GM12878 (cell line): ENCODE results near the gene C21orf58. TPM values are rescaled to one million over a fixed set of nuclear protein-coding genes. Genes with fewer than 3 reads are reported as not detected.

Experiments used
- BMI1 ChIP-seq: fragments of 450-650 bp; IDR thresholded peaks from 2 replicates; pipeline ENCODE4 v1.6.1; 2016; ENCODE audit warnings: mild to moderate bottlenecking, moderate library complexity, borderline replicate concordance
- FOS ChIP-seq: IDR thresholded peaks from 3 replicates; pipeline ENCODE4 v1.6.1; 2011; ENCODE audit warnings: borderline replicate concordance; ENCODE audit not compliant: insufficient read length; ENCODE audit errors: extremely low read depth
- FOXK2 ChIP-seq: fragments of 450-650 bp; IDR thresholded peaks from 2 replicates; pipeline ENCODE4 v1.6.1; 2017; ENCODE audit warnings: mild to moderate bottlenecking, moderate library complexity
- IKZF1 ChIP-seq: fragments of 450-650 bp; conservative IDR thresholded peaks from 2 replicates; pipeline ENCODE4 v1.6.1; 2017; ENCODE audit warnings: antibody characterized with exemption, mild to moderate bottlenecking
- KAT2A ChIP-seq: conservative IDR thresholded peaks from 2 replicates; pipeline ENCODE4 v1.6.1; 2011; ENCODE audit warnings: low read depth, low read length; ENCODE audit not compliant: control insufficient read depth
- LARP7 ChIP-seq: fragments of 450-650 bp; IDR thresholded peaks from 2 replicates; pipeline ENCODE4 v1.6.1; 2017; ENCODE audit warnings: mild to moderate bottlenecking
- NBN ChIP-seq: fragments of 450-650 bp; IDR thresholded peaks from 2 replicates; pipeline ENCODE4 v1.6.1; 2016
- NR2C1 ChIP-seq: fragments of 450-650 bp; IDR thresholded peaks from 2 replicates; pipeline ENCODE4 v1.6.1; 2017; ENCODE audit warnings: antibody characterized with exemption, mild to moderate bottlenecking, moderate library complexity
- RAD51 ChIP-seq: fragments of 450-650 bp; IDR thresholded peaks from 2 replicates; pipeline ENCODE4 v1.6.1; 2016; ENCODE audit warnings: moderate library complexity, mild to moderate bottlenecking, inconsistent platforms
- SIX5 ChIP-seq: IDR thresholded peaks from 2 replicates; pipeline ENCODE4 v1.6.1; 2011; ENCODE audit warnings: mild to moderate bottlenecking, low read depth, low read length, moderate library complexity; ENCODE audit not compliant: severe bottlenecking
- SRF ChIP-seq, 2 experiments: IDR thresholded peaks; 2 replicates each; pipeline ENCODE4 v1.6.1; 2011; ENCODE audit warnings: low read depth in 2 of 2, low read length in 2 of 2, mild to moderate bottlenecking in 1 of 2, moderate library complexity in 1 of 2
- TARDBP ChIP-seq: IDR thresholded peaks from 2 replicates; pipeline ENCODE4 v1.6.1; 2016; ENCODE audit warnings: borderline replicate concordance
- ZBTB11 ChIP-seq: fragments of 450-650 bp; formaldehyde crosslinking; IDR thresholded peaks from 2 replicates; pipeline ENCODE4 v1.5.0; 2022; ENCODE audit warnings: mild to moderate bottlenecking, missing genetic modification characterization
- ZNF384 ChIP-seq: IDR thresholded peaks from 2 replicates; pipeline ENCODE4 v1.6.1; 2012; ENCODE audit warnings: low read depth, mild to moderate bottlenecking, low read length, improper control_type of control experiment, borderline replicate concordance
- polyA plus RNA-seq, 11 experiments: library from polyadenylated mRNA; depleted of rRNA in 4 of 11; unstranded in 6 of 11; stranded (reverse) in 5 of 11; fragments of >200 nt; fragmentation: Nextera tagmentation in 4 of 11; fragmentation: Illumina TruSeq in 1 of 11; extraction: Ambion mirVana in 4 of 11; extraction: Trizol in 1 of 11; gene quantifications; 1 replicate in 1 of 11; 2 replicates in 10 of 11; pipeline versions ENCODE4 v1.2.1 to v1.2.3, GENCODE V29; 2011 to 2016; ENCODE audit warnings: inconsistent platforms in 2 of 11, missing spikeins in 2 of 11, low read depth in 1 of 11
- total RNA-seq, 4 experiments: library from RNA; depleted of rRNA in 3 of 4; stranded (reverse); fragments of >200 nt in 3 of 4; fragmentation: Illumina TruSeq in 1 of 4; extraction: Trizol in 1 of 4; gene quantifications; 2 replicates each; pipeline versions ENCODE4 v1.2.1 to v1.2.3, GENCODE V29; 2013 to 2021
- TF ChIP-seq, protein P1 (sequence below): IDR thresholded peaks from 2 replicates; pipeline ENCODE4 v1.6.1; 2012; ENCODE audit warnings: low read depth, low read length, improper control_type of control experiment
- TF ChIP-seq, protein P2 (sequence below): IDR thresholded peaks from 2 replicates; pipeline ENCODE4 v1.6.1; 2012; ENCODE audit warnings: mild to moderate bottlenecking, low read depth, low read length
- TF ChIP-seq, protein P3 (sequence below): fragments of 450-650 bp; IDR thresholded peaks from 2 replicates; pipeline ENCODE4 v1.6.1; 2018; ENCODE audit warnings: mild to moderate bottlenecking, low read depth, moderate library complexity; ENCODE audit not compliant: partially characterized antibody

C21orf58 gene
- total and polyA plus RNA-seq, 10 of the 15 experiments (the other 5 are each of a cell fraction or from before 2014, with no cell fraction given), result 1.1 to 22.3 (median 11.8) TPM

DNA sequence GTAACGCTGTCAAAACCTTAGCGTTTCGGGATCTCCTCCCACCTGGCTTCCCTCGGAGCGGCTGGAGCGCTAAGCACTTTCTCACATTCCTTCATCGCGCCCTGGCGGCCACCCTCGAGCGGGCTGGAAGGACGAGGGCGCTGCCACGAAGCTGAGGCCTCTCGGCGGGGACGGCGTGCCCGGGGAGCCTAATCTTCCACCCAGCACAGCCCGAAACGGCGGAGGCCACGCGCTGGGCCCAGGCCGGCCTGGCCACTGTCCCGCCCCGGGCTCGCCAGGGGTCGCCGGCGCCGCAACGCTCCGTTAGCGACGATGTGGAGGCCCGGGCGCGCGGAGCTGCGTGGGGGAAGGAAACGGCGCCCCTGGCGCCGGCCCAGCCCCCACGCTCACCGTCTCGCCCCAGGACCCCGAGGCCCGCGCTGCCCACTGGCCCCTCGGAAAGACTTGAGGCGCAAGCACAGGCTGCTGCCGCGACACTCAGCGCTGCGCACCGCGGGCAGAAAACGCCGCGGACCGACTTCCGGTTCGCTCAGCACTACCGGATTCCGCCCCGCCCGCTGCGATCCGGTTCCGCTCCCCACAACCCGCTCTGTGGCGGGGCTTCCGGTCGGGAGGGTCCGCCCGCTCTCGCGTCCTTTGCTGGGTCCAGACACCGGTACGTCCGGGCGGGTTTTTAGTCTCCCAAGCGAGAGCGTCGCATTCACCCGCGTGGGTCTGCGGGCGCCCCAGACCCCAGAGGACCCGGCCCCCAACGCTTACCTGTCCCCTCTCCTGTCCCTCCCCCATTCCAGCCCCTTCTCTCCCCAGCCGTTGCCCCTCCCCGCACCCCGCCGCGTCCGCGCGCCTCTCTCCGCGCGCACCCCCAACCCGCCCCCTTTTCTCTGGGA, 37.7 kb downstream of the C21orf58 start, which contains the start of gene YBEY (continued):
- peak; percentile 91 for TF ChIP-seq ZBTB11 (CRISPR knock-in tag)
- no peak for TF ChIP-seq KAT2A
- TF ChIP-seq, protein P1, sequence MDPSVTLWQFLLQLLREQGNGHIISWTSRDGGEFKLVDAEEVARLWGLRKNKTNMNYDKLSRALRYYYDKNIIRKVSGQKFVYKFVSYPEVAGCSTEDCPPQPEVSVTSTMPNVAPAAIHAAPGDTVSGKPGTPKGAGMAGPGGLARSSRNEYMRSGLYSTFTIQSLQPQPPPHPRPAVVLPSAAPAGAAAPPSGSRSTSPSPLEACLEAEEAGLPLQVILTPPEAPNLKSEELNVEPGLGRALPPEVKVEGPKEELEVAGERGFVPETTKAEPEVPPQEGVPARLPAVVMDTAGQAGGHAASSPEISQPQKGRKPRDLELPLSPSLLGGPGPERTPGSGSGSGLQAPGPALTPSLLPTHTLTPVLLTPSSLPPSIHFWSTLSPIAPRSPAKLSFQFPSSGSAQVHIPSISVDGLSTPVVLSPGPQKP, result peak; percentile 83
- TF ChIP-seq, protein P2, sequence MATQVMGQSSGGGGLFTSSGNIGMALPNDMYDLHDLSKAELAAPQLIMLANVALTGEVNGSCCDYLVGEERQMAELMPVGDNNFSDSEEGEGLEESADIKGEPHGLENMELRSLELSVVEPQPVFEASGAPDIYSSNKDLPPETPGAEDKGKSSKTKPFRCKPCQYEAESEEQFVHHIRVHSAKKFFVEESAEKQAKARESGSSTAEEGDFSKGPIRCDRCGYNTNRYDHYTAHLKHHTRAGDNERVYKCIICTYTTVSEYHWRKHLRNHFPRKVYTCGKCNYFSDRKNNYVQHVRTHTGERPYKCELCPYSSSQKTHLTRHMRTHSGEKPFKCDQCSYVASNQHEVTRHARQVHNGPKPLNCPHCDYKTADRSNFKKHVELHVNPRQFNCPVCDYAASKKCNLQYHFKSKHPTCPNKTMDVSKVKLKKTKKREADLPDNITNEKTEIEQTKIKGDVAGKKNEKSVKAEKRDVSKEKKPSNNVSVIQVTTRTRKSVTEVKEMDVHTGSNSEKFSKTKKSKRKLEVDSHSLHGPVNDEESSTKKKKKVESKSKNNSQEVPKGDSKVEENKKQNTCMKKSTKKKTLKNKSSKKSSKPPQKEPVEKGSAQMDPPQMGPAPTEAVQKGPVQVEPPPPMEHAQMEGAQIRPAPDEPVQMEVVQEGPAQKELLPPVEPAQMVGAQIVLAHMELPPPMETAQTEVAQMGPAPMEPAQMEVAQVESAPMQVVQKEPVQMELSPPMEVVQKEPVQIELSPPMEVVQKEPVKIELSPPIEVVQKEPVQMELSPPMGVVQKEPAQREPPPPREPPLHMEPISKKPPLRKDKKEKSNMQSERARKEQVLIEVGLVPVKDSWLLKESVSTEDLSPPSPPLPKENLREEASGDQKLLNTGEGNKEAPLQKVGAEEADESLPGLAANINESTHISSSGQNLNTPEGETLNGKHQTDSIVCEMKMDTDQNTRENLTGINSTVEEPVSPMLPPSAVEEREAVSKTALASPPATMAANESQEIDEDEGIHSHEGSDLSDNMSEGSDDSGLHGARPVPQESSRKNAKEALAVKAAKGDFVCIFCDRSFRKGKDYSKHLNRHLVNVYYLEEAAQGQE, result 0 out of 2 replicates have a peak, but pooled peaks have one; percentile 5
- peak; percentile 49; the same call in 1 of the 2 replicates for TF ChIP-seq NBN
- peak; percentile 90 for TF ChIP-seq IKZF1
- peak; percentile 69 for TF ChIP-seq NR2C1
- TF ChIP-seq SIX5, result peak; percentile 68
- no peak for TF ChIP-seq RAD51
- TF ChIP-seq LARP7, result peak; percentile 100
- TF ChIP-seq BMI1, result no peak
- TF ChIP-seq, protein P3, sequence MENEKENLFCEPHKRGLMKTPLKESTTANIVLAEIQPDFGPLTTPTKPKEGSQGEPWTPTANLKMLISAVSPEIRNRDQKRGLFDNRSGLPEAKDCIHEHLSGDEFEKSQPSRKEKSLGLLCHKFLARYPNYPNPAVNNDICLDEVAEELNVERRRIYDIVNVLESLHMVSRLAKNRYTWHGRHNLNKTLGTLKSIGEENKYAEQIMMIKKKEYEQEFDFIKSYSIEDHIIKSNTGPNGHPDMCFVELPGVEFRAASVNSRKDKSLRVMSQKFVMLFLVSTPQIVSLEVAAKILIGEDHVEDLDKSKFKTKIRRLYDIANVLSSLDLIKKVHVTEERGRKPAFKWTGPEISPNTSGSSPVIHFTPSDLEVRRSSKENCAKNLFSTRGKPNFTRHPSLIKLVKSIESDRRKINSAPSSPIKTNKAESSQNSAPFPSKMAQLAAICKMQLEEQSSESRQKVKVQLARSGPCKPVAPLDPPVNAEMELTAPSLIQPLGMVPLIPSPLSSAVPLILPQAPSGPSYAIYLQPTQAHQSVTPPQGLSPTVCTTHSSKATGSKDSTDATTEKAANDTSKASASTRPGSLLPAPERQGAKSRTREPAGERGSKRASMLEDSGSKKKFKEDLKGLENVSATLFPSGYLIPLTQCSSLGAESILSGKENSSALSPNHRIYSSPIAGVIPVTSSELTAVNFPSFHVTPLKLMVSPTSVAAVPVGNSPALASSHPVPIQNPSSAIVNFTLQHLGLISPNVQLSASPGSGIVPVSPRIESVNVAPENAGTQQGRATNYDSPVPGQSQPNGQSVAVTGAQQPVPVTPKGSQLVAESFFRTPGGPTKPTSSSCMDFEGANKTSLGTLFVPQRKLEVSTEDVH, result peak; percentile 20
- TF ChIP-seq FOXK2, result no peak; the same call in none of the 2 replicates
- TF ChIP-seq FOS, result no peak
- no peak for TF ChIP-seq ZNF384
- peak in 1 of 2 experiments; percentile 77; a peak in 1 of 4 replicates for TF ChIP-seq SRF (IDR thresholded peaks at IDR 0.05; ENCODE audit: low read depth in 2 of 2, low read length in 2 of 2)
- TF ChIP-seq TARDBP, result peak; percentile 61; the same call in 1 of the 2 replicates
